ENCODE measurements around the gene GUCA1A. TPM values are rescaled to one million over a fixed set of nuclear protein-coding genes. Genes with fewer than 3 reads are reported as not detected.

The GUCA1A gene
- total RNA-seq, 2 experiments from 2014 or later: not detected

GRCh38 chr6:42153921-42154320 lies 19.2 kb upstream of the GUCA1A start:
- DNase-seq (no peak), ATAC-seq (no peak)
- Mint-ChIP-seq H3K27ac (no peak overlapping the region), H3K4me1 (no peaks in the 10 kb centered on the region), H3K27me3 (peaks cover 6% of the 10 kb centered on the region), H3K36me3 (no peaks in the 10 kb centered on the region), H3K4me3 (no peak overlapping the region), H3K9me3 (ENCODE audit: low read depth) (no peaks in the 10 kb centered on the region)
- CTCF ChIA-PET: no interaction called here

DNA sequence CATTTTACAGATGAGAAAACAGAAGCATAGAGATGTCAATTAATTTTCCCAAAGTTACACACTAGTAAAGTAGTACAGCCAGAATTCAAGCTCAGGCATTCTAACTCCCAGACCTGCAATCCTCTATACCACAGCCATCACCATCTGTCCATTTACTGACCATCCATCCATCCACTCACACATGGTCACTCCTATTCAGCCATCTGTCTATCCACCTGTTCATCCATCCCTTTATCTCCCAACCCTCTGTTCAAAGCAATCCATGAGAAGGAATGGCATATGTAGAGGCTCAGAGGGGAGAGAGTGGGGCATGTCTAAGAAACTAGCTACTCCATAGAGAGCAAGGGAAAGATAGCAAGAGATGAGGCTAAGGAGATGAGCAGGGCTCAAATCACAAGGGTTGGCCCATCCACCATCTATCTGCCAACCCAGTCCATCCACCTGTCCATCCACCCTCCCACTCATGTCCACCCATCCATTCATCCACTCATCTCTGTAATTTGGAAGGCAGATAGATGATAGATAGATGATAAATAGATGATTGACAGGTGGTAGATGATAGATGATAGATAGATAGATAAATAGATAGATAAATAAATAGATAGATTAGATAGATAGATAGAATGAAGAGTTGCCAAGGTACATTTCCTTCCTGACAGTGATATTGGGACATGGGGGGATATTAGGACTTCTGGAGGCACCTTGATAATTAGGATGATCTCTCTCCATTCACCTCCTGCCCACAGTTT lies 18.5 kb upstream of the GUCA1A start:
- no peaks in the 10 kb centered on the region for H3K9me3 Mint-ChIP-seq (ENCODE audit: low read depth)
- H3K4me1 Mint-ChIP-seq: no peaks in the 10 kb centered on the region
- no peak overlapping the region for H3K27ac Mint-ChIP-seq
- H3K36me3 Mint-ChIP-seq: no peaks in the 10 kb centered on the region
- H3K4me3 Mint-ChIP-seq: no peak overlapping the region
- ATAC-seq: no peak
- DNase-seq: no peak
- H3K27me3 Mint-ChIP-seq: peaks cover 6% of the 10 kb centered on the region
- CTCF ChIA-PET: interaction anchor here (1.7 kb wide), 1 partner anchor 50 kb away, joined by 5 read pairs; no protein-coding TSS in a partner anchor

DNA sequence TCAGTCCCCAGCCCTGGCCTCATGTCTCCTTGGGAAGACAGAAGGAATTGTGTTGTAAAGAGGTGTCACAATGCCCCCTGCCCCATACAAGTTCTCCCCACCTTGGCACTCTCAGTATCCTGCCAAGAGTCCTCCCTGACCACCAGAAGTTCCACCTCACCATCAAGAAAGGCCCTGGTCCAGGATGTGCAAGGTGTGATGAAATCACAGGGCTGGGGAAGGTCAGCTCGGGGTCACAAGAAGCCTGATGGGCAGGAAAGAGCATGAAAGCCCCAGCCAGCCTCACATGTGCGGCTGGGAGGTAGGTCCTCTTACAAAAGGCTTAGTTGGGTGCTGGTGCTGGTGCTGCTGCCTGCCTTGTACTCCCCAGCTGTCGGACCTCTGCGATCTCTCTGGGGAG lies 17.9 kb upstream of the GUCA1A start:
- H3K4me3 Mint-ChIP-seq: no peak overlapping the region
- DNase-seq (no peak), ATAC-seq (no peak)
- no peak overlapping the region for H3K27ac Mint-ChIP-seq
- no peaks in the 10 kb centered on the region for H3K9me3 Mint-ChIP-seq (ENCODE audit: low read depth)
- H3K4me1 Mint-ChIP-seq: no peaks in the 10 kb centered on the region
- H3K36me3 Mint-ChIP-seq: no peaks in the 10 kb centered on the region
- CTCF ChIA-PET: interaction anchor here (1.0 to 1.8 kb wide), 3 partner anchors 12 to 380 kb away, joined by 3 to 5 read pairs (median 4); no protein-coding TSS in a partner anchor
- peaks cover 7% of the 10 kb centered on the region for H3K27me3 Mint-ChIP-seq

DNA sequence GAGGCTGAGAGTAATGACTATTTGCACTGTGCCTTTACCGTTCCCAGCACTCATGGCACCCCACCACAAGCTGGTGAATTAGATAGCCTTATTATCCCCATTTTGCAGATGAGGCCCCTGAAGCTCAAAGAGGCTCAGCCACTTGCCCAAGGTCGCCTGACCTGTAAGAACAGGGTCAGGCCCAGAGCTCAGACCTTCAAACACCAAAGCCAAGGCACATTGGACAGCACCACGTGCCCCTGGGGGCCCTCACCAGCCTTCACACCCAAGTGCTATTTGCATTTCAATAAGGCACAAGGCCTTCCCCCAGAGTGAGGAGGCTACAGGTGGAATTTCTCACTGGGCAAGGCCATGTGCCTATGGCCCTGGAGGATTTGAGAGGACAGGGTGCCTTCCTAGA lies 16.5 kb upstream of the GUCA1A start:
- no peak for DNase-seq
- no peaks in the 10 kb centered on the region for H3K4me1 Mint-ChIP-seq
- ATAC-seq: no peak
- peaks cover 16% of the 10 kb centered on the region for H3K27me3 Mint-ChIP-seq
- H3K36me3 Mint-ChIP-seq: no peaks in the 10 kb centered on the region
- CTCF ChIA-PET: interaction anchor here (1.1 to 1.8 kb wide), 3 partner anchors 10 to 58 kb away, joined by 3 to 5 read pairs (median 4); no protein-coding TSS in a partner anchor
- H3K27ac Mint-ChIP-seq: no peak overlapping the region
- H3K4me3 Mint-ChIP-seq: no peak overlapping the region
- no peaks in the 10 kb centered on the region for H3K9me3 Mint-ChIP-seq (ENCODE audit: low read depth)

DNA sequence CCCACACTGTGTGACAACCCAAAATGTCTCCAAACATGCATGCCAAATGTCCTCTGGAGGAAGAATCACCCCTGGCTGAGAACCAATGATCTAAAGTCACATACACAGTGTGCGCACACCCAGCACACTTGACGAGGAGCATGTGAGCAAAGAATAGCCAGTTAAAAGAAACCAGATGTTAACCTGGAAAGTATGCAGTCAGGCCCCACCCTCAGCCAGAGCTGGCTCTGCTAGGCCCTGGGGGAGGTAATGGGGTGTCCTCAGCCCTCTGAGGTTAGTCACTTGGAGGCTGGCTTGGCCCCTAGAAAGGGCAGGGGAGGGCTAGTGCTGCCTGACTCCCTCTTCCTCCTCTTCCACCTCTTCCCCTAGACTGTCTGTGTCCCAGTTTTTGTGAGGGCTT lies 15.2 kb upstream of the GUCA1A start:
- no peaks in the 10 kb centered on the region for H3K36me3 Mint-ChIP-seq
- no peaks in the 10 kb centered on the region for H3K9me3 Mint-ChIP-seq (ENCODE audit: low read depth)

DNA sequence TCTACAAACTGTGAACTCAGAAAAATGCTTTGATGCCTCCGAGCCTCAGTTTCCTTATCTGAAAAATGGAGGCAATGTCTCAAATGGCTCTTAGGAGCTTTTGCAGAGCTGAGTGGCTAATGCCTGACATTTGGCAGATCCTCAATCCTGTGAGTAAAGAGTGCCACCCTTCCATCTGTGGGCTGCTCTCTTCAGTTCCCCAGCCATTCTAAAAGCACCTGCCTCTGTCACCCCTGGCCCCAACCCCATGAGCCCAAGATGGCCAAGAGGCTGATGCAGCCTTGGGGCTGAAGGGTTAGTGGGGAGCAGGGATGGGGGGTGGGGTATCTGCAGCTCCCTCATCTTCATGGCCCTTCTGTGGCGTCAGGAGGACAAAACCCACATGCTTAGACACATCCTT lies 14.5 kb upstream of the GUCA1A start:
- H3K27me3 Mint-ChIP-seq: peaks cover 12% of the 10 kb centered on the region
- H3K4me3 Mint-ChIP-seq: no peak overlapping the region
- CTCF ChIA-PET: no interaction called here
- ATAC-seq (no peak), DNase-seq (no peak)
- H3K4me1 Mint-ChIP-seq: no peaks in the 10 kb centered on the region
- no peaks in the 10 kb centered on the region for H3K36me3 Mint-ChIP-seq
- no peak overlapping the region for H3K27ac Mint-ChIP-seq
- no peaks in the 10 kb centered on the region for H3K9me3 Mint-ChIP-seq (ENCODE audit: low read depth)

More for the DNA sequence above, 15.2 kb upstream of the GUCA1A start:
- Mint-ChIP-seq H3K27ac (no peak overlapping the region), H3K4me1 (no peaks in the 10 kb centered on the region), H3K4me3 (no peak overlapping the region), H3K27me3 (peaks cover 12% of the 10 kb centered on the region)
- DNase-seq (no peak), ATAC-seq (no peak)
- CTCF ChIA-PET: no interaction called here

- Mint-ChIP-seq H3K4me3 (no peak overlapping the region), H3K9me3 (ENCODE audit: low read depth) (no peaks in the 10 kb centered on the region), H3K27me3 (peaks cover 12% of the 10 kb centered on the region), H3K4me1 (no peaks in the 10 kb centered on the region), H3K36me3 (no peaks in the 10 kb centered on the region), H3K27ac (no peak overlapping the region)
- CTCF ChIA-PET: no interaction called here
- no peak for DNase-seq
- ATAC-seq: no peak
Measured at GRCh38 chr6:42159431-42160024, 13.6 kb upstream of the GUCA1A start.

GRCh38 chr6:42162384-42162783 lies 10.8 kb upstream of the GUCA1A start:
- H3K9me3 Mint-ChIP-seq (ENCODE audit: low read depth): no peaks in the 10 kb centered on the region
- DNase-seq (no peak), ATAC-seq (no peak)
- H3K27ac Mint-ChIP-seq: no peak overlapping the region
- no peaks in the 10 kb centered on the region for H3K36me3 Mint-ChIP-seq
- peaks cover 5% of the 10 kb centered on the region for H3K4me1 Mint-ChIP-seq
- CTCF ChIA-PET: interaction anchor here (1.0 kb wide), 2 partner anchors 58 to 377 kb away, joined by 3 read pairs; no protein-coding TSS in a partner anchor
- H3K27me3 Mint-ChIP-seq: peaks cover 15% of the 10 kb centered on the region
- no peak overlapping the region for H3K4me3 Mint-ChIP-seq

DNA sequence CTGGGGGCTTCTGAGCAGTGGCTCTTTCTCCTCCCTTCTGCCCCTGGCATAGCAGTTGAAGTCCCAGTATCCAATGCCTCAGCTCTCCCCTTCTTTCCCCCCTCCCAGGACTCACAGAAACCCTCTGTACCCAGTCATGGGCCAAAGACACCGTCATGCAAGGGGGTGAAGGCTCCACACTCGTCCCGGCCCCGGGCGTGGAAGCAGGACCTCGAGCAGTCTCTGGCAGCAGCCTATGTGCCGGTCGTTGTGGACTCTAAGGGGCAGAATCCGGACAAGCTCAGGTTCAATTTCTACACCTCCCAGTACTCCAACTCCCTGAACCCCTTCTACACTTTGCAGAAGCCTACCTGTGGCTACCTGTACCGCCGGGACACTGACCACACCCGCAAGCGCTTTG lies 10.4 kb upstream of the GUCA1A start:
- ATAC-seq (no peak), DNase-seq (no peak)
- H3K4me1 Mint-ChIP-seq: peaks cover 5% of the 10 kb centered on the region
- H3K27ac Mint-ChIP-seq: no peak overlapping the region
- no peak overlapping the region for H3K4me3 Mint-ChIP-seq
- H3K36me3 Mint-ChIP-seq: no peaks in the 10 kb centered on the region
- H3K27me3 Mint-ChIP-seq: peaks cover 15% of the 10 kb centered on the region
- no peaks in the 10 kb centered on the region for H3K9me3 Mint-ChIP-seq (ENCODE audit: low read depth)
- CTCF ChIA-PET: interaction anchor here (1.0 to 2.7 kb wide), 2 partner anchors 11 to 58 kb away, joined by 3 to 6 read pairs; no protein-coding TSS in a partner anchor

- DNase-seq: no peak
- no peak overlapping the region for H3K27ac Mint-ChIP-seq
- CTCF ChIA-PET: interaction anchor here (0.6 to 2.7 kb wide), 8 partner anchors 12 to 384 kb away, joined by 3 to 6 read pairs (median 4); partner anchors contain the start of gene TOMM6
- no peak overlapping the region for H3K4me3 Mint-ChIP-seq
- no peaks in the 10 kb centered on the region for H3K9me3 Mint-ChIP-seq (ENCODE audit: low read depth)
- peaks cover 18% of the 10 kb centered on the region for H3K27me3 Mint-ChIP-seq
- peaks cover 5% of the 10 kb centered on the region for H3K4me1 Mint-ChIP-seq
- ATAC-seq: no peak
- H3K36me3 Mint-ChIP-seq: no peaks in the 10 kb centered on the region
Measured at GRCh38 chr6:42163981-42164380, 9.2 kb upstream of the GUCA1A start.

DNA sequence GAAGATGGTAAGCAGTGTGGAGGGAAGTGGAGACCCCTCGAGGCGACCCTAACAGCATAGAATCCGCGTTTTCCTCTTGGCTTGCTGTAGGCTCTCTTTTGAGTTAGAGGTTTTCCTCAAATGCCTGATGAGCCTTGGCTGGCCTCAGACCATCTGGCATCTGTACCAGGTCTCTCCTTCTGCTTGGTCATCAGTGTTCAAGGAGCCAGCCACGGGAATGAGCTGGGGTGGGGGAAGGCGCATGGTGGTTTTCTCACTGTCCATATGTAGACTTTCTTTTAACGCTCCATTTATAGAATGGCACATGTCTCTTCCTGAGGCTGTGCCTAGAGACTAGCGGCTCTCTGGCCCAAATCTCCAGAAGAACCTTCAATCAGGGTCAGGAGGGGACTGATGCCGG lies 8.1 kb upstream of the GUCA1A start:
- no peaks in the 10 kb centered on the region for H3K9me3 Mint-ChIP-seq (ENCODE audit: low read depth)
- ATAC-seq: no peak
- H3K36me3 Mint-ChIP-seq: no peaks in the 10 kb centered on the region
- DNase-seq: no peak
- no peak overlapping the region for H3K27ac Mint-ChIP-seq
- H3K4me1 Mint-ChIP-seq: peaks cover 5% of the 10 kb centered on the region
- peaks cover 18% of the 10 kb centered on the region for H3K27me3 Mint-ChIP-seq
- H3K4me3 Mint-ChIP-seq: no peak overlapping the region
- CTCF ChIA-PET: interaction anchor here (0.7 to 2.7 kb wide), 7 partner anchors 13 to 481 kb away, joined by 3 to 6 read pairs (median 3); no protein-coding TSS in a partner anchor

DNA sequence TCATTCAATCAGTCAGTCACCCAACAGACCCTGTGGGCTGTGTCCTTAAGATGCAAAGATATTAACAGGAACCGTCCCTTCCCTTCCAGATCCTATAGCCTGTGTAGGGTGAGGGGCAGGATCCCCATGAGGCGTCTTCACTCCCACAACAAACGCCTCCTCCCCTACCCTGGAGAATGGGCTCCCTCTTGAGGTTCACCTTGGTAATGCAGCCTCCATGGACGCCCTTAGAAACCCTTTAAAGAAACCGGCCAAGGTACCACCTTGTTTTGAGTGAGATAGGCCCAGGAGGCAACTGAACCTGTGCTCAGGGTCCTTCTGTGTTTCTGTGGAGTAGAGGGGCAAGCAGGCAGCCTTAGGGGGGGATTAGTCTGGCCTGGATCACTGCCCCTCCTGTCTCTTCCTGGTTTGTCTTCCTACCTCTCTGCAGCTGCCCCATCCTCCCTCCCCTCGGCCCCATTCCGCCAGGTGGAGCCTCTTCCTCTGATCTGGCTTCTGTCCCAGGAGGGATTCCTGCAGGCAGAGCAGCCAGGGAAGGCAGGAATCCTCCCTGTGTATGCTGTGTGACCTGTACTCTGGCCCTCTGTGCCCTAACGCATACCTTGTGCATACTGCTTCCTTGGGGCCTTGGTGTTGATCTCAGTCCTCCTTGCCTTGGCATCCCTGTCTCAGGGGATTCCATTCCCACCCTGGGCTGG lies 6.6 kb upstream of the GUCA1A start:
- CTCF ChIA-PET: interaction anchor here (0.6 to 3.7 kb wide), 9 partner anchors 11 to 706 kb away, joined by 3 to 22 read pairs (median 3); a partner anchor contains a TSS
- H3K4me1 Mint-ChIP-seq: peaks cover 5% of the 10 kb centered on the region
- no peaks in the 10 kb centered on the region for H3K9me3 Mint-ChIP-seq (ENCODE audit: low read depth)
- ATAC-seq (peak; percentile 90), DNase-seq (peak; percentile 86)
- H3K4me3 Mint-ChIP-seq: no peak overlapping the region
- H3K27ac Mint-ChIP-seq: peak overlapping the region; percentile 5
- peaks cover 9% of the 10 kb centered on the region for H3K27me3 Mint-ChIP-seq
- H3K36me3 Mint-ChIP-seq: no peaks in the 10 kb centered on the region

DNA sequence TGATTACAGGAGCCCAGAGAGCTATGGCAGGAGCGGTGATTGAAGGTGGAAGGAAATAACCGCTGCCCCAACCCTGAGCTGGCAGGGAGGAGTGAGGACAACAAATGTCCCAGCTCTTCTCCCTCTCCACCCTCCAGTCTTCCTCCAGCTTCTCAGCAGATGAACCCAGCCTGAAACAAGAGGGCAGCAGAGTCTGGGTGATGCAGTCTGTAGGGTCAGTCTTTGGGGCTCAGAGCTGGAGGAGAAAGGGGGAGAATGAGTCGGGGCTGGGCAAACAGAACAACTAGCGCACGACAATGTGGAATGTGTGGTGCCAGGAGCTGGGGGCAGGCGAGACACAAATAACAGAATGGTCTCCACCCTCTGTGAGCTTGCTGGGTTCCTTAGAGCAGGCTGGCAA lies 4.5 kb upstream of the GUCA1A start:
- no peaks in the 10 kb centered on the region for H3K36me3 Mint-ChIP-seq
- ATAC-seq: no peak
- CTCF ChIA-PET: interaction anchor here (0.8 to 3.7 kb wide), 6 partner anchors 32 to 386 kb away, joined by 3 to 22 read pairs (median 3); no protein-coding TSS in a partner anchor
- H3K4me3 Mint-ChIP-seq: no peak overlapping the region
- H3K9me3 Mint-ChIP-seq (ENCODE audit: low read depth): no peaks in the 10 kb centered on the region
- DNase-seq: no peak
- no peak overlapping the region for H3K27ac Mint-ChIP-seq
- H3K27me3 Mint-ChIP-seq: peaks cover 7% of the 10 kb centered on the region
- peaks cover 5% of the 10 kb centered on the region for H3K4me1 Mint-ChIP-seq

Measured in activated CD8-positive, alpha-beta memory T cell treated with anti-CD3 and anti-CD28 coated beads, Interleukin-2, amount 10 ng/mL, durations not matched to agents 7 days and 5 days (primary cell).